HG02678 (cell line): ENCODE results near the gene SAV1.
"Not testable (repeated sequence)": the region's sequence is repeated elsewhere in the genome, so short reads cannot be mapped to it uniquely, and the experiment has no call there.

ENCODE experiments used
- ATAC-seq: cut with Tn5 transposase; IDR thresholded peaks from one replicate; pipeline ENCODE4 v1.9.1; 2021; ENCODE audit warnings: mild to moderate bottlenecking, moderate library complexity; ENCODE audit not compliant: unreplicated experiment

SAV1 gene

GRCh38 chr14:50667996-50668825 lies at the start of gene SAV1:
TSS of gene SAV1 (minus strand) at chr14:50668306. CDS start at chr14:50667967, 339 bp downstream.
- ATAC-seq: peak; percentile 65

- ATAC-seq: no peak
Measured at GRCh38 chr14:50717811-50718210, 49.7 kb upstream of the SAV1 start.

- no peak for ATAC-seq
Measured at GRCh38 chr14:50714450-50715073, 46.5 kb upstream of the SAV1 start.

GRCh38 chr14:50711043-50711442 lies 42.9 kb upstream of the SAV1 start:
- no peak for ATAC-seq

GRCh38 chr14:50705026-50705593 lies 37.0 kb upstream of the SAV1 start:
- ATAC-seq: no peak

- ATAC-seq: no peak
Measured at GRCh38 chr14:50704454-50705010, 36.4 kb upstream of the SAV1 start.

GRCh38 chr14:50697659-50698290 lies 29.7 kb upstream of the SAV1 start:
- ATAC-seq: no peak

GRCh38 chr14:50694260-50694659 lies 26.2 kb upstream of the SAV1 start:
- not testable (repeated sequence) for ATAC-seq

GRCh38 chr14:50688875-50689274 lies 20.8 kb upstream of the SAV1 start:
- no peak for ATAC-seq

GRCh38 chr14:50679674-50680073 lies 11.6 kb upstream of the SAV1 start:
- ATAC-seq: no peak

- no peak for ATAC-seq
Measured at GRCh38 chr14:50678163-50678562, 10.1 kb upstream of the SAV1 start.

- ATAC-seq: peak; percentile 59
Measured at GRCh38 chr14:50677527-50678063, 9.5 kb upstream of the SAV1 start.

GRCh38 chr14:50676814-50677516 lies 8.9 kb upstream of the SAV1 start:
- ATAC-seq: peak; percentile 40

- ATAC-seq: no peak
Measured at GRCh38 chr14:50675597-50675996, 7.5 kb upstream of the SAV1 start.

- ATAC-seq: no peak
Measured at GRCh38 chr14:50670866-50671256, 2.8 kb upstream of the SAV1 start.

GRCh38 chr14:50670196-50670865 lies 2.2 kb upstream of the SAV1 start:
- ATAC-seq: no peak

GRCh38 chr14:50669441-50669986 lies 1.4 kb upstream of the SAV1 start:
- ATAC-seq: no peak

GRCh38 chr14:50668826-50669143 lies 679 bp upstream of the SAV1 start:
- no peak for ATAC-seq

- peak; percentile 42 for ATAC-seq
Measured at GRCh38 chr14:50667684-50667995, 466 bp downstream of the SAV1 start.
